ENCODE measurements around the gene TTLL11. TPM values are rescaled to one million over a fixed set of nuclear protein-coding genes. Genes with fewer than 3 reads are reported as not detected.

TTLL11 gene
- total and polyA plus RNA-seq, 2 of the 8 experiments (the other 6 are each of a cell fraction or from before 2014, with no cell fraction given) = 0.56 to 0.80 TPM

DNA sequence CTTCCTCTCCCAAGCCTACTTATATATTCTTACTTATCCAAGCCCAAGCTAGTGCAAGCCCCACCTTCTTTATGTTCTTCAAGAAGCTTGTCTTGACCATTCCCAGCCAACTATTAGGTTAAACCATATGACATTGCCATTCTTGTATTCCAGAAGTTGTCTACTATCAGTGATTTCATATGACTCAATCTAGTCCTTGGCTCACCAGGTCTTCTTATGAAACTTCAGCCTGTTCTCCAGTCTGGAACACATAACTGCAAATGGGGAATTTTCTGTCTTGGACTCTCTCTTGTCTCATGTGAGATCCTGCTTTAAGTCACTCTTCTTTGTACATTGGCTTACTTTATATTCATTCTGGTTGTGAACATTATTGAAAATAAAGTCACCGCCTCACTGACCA is 130.7 kb downstream of the TTLL11 start:
- H2BK120ac ChIP-seq (replicated peaks; ENCODE audit: low read depth, low read length) = no peak overlapping the region
- no peak overlapping the region for H2AK5ac ChIP-seq (ENCODE audit: low read depth, low read length)
- no peak overlapping the region for H4K91ac ChIP-seq (replicated peaks; ENCODE audit: insufficient read length, low read length)
- H3K56ac ChIP-seq (replicated peaks; ENCODE audit: insufficient read length, low read depth, low read length) = no peak overlapping the region
- no peak for DNase-seq (ENCODE audit: low read depth in 1 of 2, low spot score in 2 of 2)
- no peak overlapping the region for H3K27ac ChIP-seq (ENCODE audit: low read depth, low read length)
- POLR2A ChIA-PET (ENCODE audit: partially characterized antibody) = no interaction called here
- no peak overlapping the region for H2BK12ac ChIP-seq (ENCODE audit: low read depth, low read length)
- H3K4me1 ChIP-seq (replicated peaks in 1 of 4; ENCODE audit: control insufficient read depth in 3 of 4, insufficient read depth in 4 of 4, low read length in 3 of 4) = no peaks in the 10 kb centered on the region
- H3K4me2 ChIP-seq (ENCODE audit: insufficient read depth in 1 of 2, low read depth in 2 of 2, low read length in 2 of 2) = no peak overlapping the region
- no peak overlapping the region for H3K23ac ChIP-seq (ENCODE audit: insufficient read length)
- no peak overlapping the region for H2BK20ac ChIP-seq (ENCODE audit: low read length)
- TF ChIP-seq TAF1 (IDR thresholded peaks at IDR 0.05; ENCODE audit: low read depth, low read length) (no peak), BACH1 (IDR thresholded peaks at IDR 0.05; ENCODE audit: low read length) (no peak), KDM4A (IDR thresholded peaks at IDR 0.05; ENCODE audit: low read depth, low read length, severe bottlenecking) (no peak), CEBPB (IDR thresholded peaks at IDR 0.05; ENCODE audit: low read depth, low read length) (no peak), HDAC6 (IDR thresholded peaks at IDR 0.05; ENCODE audit: low read depth, low read length) (no peak), TEAD4 (IDR thresholded peaks at IDR 0.05; ENCODE audit: low read depth, low read length) (no peak), MAFK (IDR thresholded peaks at IDR 0.05; ENCODE audit: low read depth, low read length) (no peak), CBX8 (IDR thresholded peaks at IDR 0.05; ENCODE audit: borderline replicate concordance, low read depth, low read length) (no peak), SP1 (IDR thresholded peaks at IDR 0.05; ENCODE audit: low read depth, low read length) (no peak)
- no peak overlapping the region for H3K9ac ChIP-seq (replicated peaks in 1 of 4; ENCODE audit: extremely low read depth in 1 of 4, low read depth in 3 of 4, low read length in 3 of 4)
- H3K9me3 ChIP-seq (ENCODE audit: insufficient read depth in 2 of 2, low read depth in 1 of 2, low read length in 1 of 2) = no peaks in the 10 kb centered on the region
- H4K20me1 ChIP-seq (replicated peaks in 1 of 2; ENCODE audit: control insufficient read depth in 1 of 2, insufficient read depth in 2 of 2, low read length in 2 of 2) = no peaks in the 10 kb centered on the region
- H3K79me2 ChIP-seq (ENCODE audit: control insufficient read depth in 1 of 2, insufficient read depth in 2 of 2, low read length in 2 of 2) = no peaks in the 10 kb centered on the region
- FAIRE-seq = no peak
- no peak overlapping the region for H2AFZ ChIP-seq (ENCODE audit: low read length)
- CTCF ChIA-PET (ENCODE audit: partially characterized antibody) = interaction anchor here (0.8 to 1.1 kb wide), 3 partner anchors 10 to 341 kb away, joined by 3 read pairs; no protein-coding TSS in a partner anchor
- no peak overlapping the region for H3K14ac ChIP-seq (ENCODE audit: insufficient read length)
- no peaks in the 10 kb centered on the region for H3K27me3 ChIP-seq (replicated peaks in 1 of 4; ENCODE audit: control insufficient read depth in 3 of 4, extremely low read depth in 1 of 4, insufficient read depth in 3 of 4, low read length in 3 of 4)
- H3K36me3 ChIP-seq (ENCODE audit: control insufficient read depth in 2 of 4, insufficient read depth in 4 of 4, low read length in 3 of 4) = no peaks in the 10 kb centered on the region
- WGBS, 2 experiments (ENCODE audit: extremely low coverage in 1 of 2, insufficient coverage in 1 of 2, insufficient read length in 1 of 2, insufficient replicate concordance in 2 of 2, low coverage in 1 of 2, low lambda C conversion rate in 2 of 2, missing lambda C conversion rate in 1 of 2) = 88% methylated on average over 1 of the region's 1 CpG; no CpG with 5 or more reads in 1 of the 2 experiments
- no peaks in the 10 kb centered on the region; the same call in 1 of the 2 replicates for H3K23me2 ChIP-seq (ENCODE audit: low read depth, low read length)
- no peak overlapping the region for H3K4me3 ChIP-seq (ENCODE audit: extremely low read depth in 1 of 4, insufficient read depth in 2 of 4, low read depth in 3 of 4, low read length in 4 of 4)
- no peaks in the 10 kb centered on the region for H3K79me1 ChIP-seq (ENCODE audit: low read depth, low read length)
- H4K8ac ChIP-seq (ENCODE audit: extremely low read depth, insufficient read depth, low read length) = no peak overlapping the region
- H3K4ac ChIP-seq (replicated peaks; ENCODE audit: insufficient read length, low read depth, low read length) = no peak overlapping the region
- H3K18ac ChIP-seq (ENCODE audit: extremely low read depth, low read length) = no peak overlapping the region
- H2BK5ac ChIP-seq (ENCODE audit: low read depth, low read length) = no peak overlapping the region
- H2BK15ac ChIP-seq (ENCODE audit: low read length) = no peak overlapping the region
- H4K5ac ChIP-seq (ENCODE audit: insufficient read length, low read depth, low read length) = no peak overlapping the region

Data from H1 (cell line).